SHP77 (cell line): ENCODE results near the gene FAP.

Experiments used
- DNase-seq, 2 experiments: peaks; one replicate each; lab custom pipeline; 2025; lab: John Stamatoyannopoulos, UW

Gene FAP

DNA sequence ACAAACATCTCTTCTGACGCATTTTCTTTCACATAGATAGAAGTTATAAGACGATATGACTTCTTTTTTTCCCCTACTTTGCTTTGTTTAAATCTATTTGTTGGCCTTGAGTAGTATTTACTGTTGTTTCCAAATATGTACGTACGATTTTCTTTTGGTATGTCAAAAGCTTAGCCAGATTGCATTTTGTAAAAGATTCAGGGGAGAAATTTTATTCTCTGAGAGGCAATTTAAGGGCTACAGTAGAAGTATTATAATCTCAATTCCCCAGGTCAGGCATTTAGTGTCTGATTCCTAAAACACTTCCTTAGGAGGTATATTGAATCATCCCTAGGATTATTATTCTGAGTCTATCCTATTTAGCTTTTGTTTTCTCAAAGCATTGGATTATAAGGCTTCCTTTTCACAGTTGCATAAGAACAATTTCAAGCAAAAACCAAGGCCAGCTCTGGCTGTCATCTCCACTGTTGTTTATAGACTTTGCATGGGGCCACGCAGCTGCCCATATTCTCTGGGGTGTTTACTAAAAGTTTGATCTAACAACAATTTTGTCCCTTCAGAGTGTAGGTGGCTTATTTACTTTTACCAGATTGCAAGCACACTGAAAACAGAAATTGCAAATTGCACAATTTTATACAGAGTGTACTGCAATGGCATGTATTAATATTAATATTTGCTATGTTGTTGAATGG lies 57.6 kb downstream of the FAP start:
- no peak for DNase-seq

DNA sequence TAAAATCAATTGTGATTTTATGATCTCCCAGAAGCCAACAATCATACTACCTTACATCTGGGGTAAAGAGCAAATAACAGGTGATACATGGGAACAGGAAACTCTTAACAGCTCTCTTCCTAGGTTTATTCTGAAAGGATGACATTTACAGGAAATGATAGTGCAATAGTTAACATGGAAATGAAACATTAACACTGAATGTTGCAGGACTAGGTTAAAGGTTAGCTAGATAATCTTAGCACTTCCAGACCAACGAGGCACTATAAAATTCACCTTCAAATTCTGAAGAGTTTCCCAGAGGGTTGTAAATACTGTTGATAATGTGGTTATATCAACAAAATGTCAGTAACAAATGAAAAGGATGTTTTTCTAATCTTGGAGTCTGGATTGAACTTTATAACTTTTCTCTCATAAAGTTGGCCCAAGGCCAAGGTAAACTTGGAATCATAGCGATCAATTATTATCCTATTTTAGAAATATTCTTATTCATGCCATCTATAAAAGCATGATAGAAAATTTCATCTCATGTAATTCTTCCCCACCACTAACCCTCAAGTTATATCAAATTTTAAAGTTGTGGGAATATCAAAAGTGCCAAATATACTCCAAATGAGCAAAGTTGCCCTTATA lies 58.3 kb downstream of the FAP start:
- peak in 1 of 2 experiments; percentile 38 for DNase-seq

DNA sequence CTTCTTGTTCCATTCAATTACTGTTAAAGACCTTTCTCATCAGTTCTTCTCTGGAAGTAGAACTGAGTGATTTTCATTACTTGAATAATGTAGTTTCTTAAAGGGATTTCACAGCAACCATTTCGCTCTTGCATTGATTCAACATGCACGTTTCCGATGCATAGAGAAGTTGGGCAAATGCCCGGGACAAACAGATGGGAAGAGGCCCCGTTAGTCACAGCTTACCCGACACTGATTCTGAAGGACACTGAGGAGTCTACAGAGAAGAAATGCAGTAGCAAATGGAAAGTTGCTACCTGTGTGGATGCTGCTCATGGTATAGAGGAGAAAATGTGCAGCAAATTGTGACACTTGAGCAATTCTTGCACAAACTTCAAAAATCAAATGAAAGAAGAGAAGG lies 58.9 kb downstream of the FAP start:
- DNase-seq, result peak; percentile 47 to 66

DNA sequence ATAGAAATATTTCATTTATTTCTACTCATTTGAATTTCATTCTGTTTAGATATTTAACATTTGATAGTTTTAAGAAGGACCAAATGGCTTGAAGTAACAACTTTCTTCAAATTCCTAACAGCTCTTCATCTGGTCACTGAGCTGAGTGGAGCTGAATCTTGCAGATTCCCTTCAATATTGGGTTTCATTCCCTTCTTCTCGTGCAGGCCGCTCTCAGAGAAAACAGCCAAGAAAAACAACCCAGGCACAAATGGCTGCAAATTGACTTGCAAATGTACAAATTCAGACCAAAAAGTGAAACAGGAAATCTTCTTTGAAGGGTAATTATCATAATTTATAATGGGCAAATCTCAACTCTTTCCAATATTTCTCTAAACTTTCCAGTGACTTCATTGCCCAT lies 60.9 kb downstream of the FAP start:
- DNase-seq, result no peak

DNA sequence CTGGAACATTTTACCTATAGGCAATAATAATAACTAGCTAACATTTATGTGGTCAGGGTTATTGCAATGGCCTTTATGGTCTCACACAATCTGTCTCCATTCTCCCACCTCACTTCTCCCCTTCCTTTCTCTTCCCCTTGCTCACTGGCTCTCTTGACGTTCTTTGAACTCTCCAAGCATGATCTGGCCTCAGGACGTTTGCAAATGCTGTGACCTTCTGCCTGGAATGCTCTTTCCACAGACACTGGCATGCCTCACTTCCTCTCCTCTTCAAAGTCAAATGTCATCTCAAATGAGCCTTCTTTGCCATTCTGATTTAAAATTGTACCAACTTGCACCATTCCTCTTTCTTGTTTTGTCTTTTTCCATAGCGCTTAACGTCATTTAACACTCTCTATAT lies 65.9 kb downstream of the FAP start:
- DNase-seq, result no peak

DNA sequence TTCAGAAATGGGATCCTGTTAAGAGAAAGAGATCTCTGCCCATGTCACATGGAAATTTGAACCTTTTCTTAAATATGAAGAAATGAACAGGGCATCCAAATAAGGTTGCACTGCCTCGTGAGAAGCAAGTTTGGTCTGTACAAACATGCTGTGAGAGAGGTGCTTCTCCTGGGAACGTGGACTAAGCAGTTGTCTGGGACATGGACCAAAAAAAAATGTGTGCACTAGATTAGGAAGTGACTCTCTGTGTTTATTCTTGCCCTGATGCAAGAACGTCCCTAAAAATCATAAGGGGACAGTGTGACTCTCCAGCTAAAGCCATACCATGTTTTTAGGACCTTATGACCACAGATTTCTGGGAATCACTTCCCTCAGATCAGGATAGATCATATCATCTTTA lies 67.5 kb downstream of the FAP start:
- DNase-seq, result no peak

DNA sequence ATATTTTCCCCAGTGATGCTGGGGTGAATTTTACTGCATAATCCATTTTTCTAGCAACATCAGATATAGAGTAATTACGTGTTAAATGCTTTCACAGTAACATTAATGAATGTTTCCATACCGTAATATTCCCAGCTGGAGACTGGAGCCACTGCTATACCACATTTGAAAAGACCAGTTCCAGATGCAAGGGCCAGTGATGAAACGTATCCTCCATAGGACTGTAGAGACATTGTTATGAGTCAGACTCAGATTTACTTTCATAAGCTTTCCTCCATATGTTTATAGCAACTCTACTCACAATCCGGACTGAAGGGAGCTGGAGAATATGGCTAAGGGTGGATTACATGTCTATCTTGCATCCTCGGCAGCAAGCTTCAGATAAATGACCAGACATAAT lies 68.5 kb downstream of the FAP start:
- no peak for DNase-seq

DNA sequence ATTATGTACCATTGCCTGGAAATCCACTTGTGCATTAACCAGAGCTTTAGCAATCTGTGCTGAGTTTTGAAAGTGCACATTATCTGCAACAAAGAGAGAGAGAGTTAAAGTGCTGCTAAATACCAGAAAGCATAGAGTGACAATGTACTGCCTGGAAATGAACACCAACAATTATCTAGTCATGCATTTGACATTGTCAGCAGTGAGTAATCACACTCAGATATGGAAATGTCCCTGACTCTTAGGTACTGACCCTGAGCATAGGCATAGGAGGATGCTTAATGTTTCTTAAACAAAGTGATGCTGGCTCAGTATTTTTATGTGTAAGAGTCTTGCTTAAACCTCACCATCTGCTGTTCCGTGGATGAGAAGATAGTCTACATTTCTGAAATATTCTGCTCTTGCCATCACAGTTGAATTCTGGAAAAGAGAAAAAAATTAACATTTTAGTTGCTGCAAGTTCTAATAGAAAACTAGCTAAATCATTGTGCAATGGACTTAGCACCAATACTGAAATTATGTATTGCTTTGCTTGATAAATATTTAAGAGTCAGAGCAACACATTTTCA lies 70.4 kb downstream of the FAP start:
- DNase-seq, result no peak

DNA sequence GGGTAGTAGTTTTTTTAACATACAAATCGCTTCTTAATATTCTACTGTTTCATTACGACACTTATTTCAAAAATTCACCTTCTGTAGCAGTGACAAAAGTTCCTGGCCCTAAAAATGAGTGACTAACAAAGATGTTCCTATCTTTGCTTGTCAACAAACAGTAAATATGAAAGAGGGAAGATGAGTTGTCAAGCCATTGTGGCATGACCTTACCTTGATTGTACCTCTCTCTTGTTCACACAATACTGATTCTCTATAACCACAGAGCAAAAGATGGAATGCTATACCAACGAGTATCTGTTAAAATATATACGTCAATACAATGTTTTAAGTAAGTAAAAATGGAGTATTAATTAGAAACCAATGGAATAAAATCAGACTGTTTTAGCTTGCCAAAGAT lies 76.5 kb downstream of the FAP start:
- no peak for DNase-seq

DNA sequence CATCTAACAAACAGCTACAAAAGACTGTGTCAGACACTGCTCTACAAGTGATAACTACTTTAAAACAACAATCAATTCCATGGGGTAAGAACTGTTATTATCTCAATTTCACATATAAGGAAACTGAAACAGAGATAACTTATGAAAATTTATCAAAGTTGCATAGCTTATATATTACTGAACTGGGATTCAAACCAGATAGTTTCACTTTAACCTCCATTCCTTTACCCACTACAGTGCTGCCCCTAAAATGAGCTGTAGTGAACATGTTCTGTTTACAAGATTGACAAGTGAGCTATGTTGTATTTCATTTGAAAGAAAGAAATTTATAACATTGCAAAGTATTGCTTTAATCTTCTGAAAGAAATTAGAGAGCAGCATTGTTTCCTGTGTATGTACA lies 77.1 kb downstream of the FAP start:
- no peak for DNase-seq

DNA sequence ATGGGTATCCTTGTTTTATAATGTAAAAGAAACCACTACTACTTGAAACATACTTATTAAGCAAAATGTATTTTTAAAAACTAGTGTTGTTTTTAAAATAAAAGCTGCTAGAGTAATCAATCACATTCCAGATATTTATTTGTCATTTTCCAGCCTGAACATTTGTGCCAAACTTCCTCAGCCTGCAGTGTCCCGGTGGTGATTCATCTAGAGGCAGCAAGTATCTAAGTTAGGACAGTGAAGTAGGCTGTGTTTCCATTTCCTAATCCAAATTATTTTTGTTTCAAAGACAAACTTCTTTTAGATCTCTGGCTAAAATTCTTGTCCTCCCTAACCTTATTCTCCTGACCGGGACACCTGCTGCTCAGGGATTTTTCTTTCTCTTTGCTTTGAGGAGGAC lies 78.4 kb downstream of the FAP start:
- DNase-seq, result no peak

DNA sequence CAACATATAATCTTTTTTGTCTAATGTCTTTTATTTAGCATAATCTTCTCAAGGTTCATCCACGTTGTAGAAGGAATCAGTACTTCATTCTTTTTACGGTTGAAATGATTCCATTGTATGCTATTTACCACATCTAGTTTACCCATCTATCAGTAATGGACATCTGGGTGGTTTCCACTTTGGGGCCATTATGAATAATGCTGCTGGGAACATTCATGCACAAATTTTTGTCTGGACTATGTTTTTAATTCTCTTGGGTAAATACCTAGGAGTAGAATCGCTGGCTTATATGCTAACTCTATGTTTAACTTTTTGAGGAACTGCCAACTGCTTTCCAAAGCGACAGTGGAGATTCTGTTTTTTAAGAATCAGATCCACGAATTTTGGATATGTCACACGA lies 83.8 kb downstream of the FAP start:
- DNase-seq, result no peak

DNA sequence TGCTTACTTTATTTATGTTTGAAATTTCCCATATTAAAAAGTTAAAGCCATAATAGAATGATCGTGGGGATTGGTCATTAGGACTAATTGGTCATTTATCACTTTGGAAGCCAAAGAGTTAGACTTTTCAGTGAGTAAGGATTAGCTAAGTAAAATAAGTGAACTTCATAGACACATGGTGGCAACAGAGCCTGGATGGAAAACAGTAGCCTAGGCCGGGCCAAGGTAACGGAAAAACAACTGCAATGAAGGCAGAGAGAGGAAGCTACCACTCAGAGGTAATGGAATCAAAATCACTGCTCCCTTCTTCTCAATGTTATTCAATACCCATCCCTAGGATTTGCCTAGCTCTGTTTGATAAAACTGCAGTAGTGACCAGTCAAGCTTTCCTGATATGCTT lies 87.1 kb downstream of the FAP start:
- DNase-seq, result no peak

DNA sequence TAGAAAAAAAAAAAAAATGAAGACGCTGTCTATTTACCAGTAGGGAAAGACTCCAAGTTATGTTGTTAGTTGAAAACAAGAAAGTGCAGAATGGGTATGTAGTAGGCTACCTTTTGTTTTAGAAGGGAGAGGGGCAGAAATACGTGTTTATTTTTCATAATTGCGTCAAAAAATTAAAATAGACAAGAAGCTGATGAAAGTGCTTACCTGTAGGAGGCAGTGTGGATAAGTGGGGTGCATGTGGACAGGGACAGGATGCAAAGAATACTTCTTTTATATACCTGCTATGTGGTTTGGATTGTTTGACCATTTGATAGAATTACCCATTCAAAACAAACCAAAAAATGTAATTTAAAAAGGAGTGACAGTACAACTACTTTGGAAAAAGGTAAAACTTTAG lies 88.2 kb downstream of the FAP start:
- no peak for DNase-seq

DNA sequence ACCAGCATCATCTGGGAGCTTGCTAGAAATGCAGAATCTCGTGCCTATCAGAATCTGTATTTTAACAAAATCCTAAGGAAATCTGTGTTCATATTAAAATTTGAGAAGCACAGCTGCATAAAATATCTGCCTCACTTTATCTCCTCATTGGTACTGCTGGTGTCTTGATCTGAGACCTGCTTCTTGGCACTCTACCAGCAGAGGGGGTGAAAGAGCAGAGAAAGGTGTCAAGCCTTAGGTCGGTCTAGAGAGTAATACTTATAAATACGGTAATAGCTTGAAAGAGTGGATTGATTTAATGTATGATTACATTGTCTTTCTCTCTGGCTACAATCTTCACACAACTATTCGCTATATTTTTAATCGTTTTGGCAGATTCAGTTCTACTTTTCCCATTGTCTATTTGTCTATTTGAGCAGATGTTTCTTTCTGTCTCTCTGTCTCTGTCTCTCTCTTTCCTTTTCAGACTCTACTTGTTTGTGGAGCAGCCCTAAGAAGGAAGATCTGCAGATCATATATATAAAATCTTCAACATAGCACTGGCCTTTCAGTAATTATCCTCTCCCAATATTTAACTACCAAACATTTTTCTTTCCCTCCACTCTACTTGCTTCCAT lies 89.5 kb downstream of the FAP start:
- DNase-seq, result peak; percentile 47 to 64

DNA sequence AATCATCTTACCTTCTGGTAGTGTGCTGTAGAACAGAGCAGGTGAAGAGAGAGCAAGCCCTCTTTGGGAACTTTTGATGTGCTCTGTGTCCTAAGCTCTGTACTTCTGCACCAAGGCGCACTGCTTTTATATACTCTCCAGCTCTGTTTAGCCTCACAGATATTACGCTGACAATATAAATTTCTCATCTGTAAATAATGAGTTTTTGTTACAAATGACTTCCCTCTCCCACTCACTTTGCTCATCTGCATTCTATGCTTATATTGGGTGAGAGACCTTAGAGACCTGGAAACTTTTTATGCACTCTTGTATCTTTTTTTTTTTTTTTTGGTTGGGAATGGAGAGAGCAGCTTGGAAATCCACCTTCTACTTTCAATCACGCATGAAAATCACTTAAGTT lies 91.1 kb downstream of the FAP start, which contains the start of gene GCG:
TSS of gene GCG (minus strand) at position 101 of the 400 bp plus-strand sequence. CDS start 3,069 bp downstream, outside the sequence.
- DNase-seq, result no peak

DNA sequence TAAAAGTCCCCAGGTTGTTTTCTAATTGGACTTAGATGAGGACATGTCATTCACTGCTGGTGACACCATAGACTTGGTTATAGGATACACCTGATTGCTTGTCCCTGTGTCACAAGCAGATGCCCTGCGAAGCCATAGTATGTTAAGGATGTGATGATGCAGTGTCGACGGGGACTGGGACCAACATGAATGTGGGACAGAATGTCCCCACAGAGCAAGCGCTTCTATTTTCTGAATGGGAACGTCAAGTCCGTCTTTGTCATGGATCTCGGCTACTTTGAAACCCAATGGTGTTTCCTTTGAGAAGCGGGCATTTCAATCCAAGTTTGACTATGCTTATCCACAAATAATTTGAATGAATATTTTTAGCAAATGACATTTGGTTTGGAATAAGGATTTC lies 93.3 kb downstream of the FAP start:
- DNase-seq, result no peak

DNA sequence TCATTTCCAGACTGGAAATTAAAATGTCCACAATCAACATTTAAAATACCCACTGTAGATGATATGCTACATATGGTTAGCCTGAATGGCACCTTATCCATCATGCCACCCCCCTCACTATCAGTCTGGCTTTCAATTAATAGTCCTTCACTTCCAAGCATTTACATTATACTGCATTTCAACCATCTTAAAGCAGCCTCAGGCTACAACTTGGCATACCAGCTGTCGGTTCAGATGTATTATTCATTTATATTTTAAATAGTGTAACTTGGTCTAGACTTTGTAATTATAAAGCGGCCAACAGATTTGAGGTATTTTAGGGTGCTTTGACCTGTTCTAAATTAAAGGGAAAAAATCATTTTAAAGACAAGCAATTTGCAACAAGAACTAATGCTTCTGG lies 93.8 kb downstream of the FAP start:
- no peak for DNase-seq

DNA sequence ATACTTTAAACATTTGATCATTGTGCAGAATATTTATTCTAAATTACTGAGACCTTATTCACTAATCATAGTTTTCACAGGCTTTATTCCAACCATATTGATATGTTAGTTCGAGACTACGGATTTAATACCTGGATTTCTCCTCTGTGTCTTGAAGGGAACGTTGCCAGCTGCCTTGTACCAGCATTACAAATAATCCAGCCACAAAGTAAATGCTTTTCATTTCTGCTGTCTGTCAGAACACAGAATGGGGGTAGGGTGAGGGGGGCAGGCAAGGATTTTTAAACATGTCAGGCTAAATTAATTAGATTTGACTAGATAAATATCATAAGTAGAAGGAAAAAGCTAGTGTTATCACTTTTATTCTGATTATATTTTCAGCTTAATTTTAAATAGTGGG lies 94.3 kb downstream of the FAP start:
- DNase-seq, result no peak

DNA sequence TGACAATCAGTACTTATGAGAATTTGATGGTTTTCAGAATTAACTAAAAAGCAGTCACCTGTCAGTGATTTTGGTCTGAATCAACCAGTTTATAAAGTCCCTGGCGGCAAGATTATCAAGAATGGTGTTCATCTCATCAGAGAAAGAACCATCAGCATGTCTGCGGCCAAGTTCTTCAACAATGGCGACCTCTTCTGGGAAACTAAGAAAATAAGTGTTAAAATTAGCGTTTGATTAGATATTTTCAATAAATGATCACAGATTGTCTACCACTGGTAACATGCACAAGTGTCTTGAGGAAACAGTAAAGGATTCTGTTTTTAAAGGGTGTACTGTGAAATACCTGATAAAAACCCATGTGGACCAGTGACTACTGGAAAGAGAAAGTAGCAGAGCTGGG lies 99.3 kb downstream of the FAP start:
- no peak for DNase-seq

DNA sequence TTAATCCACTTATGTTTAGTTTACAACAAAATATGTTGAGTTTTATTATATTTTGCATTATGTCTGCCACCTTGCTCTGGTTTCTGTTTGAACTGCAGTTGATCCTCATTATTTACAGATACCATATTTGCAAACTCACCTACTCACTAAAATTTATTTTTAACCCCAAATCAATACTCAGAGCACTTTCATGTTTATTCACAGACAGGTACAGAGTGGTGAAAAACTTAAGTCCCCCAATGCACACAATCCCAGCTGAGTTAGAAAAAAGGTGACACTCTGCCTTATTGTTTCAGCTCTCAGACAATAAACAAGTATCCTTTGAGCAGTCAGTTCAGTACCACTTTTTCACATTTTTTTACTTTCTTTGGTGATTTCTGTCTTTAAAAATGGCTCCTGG lies 104.9 kb downstream of the FAP start:
- DNase-seq, result no peak

DNA sequence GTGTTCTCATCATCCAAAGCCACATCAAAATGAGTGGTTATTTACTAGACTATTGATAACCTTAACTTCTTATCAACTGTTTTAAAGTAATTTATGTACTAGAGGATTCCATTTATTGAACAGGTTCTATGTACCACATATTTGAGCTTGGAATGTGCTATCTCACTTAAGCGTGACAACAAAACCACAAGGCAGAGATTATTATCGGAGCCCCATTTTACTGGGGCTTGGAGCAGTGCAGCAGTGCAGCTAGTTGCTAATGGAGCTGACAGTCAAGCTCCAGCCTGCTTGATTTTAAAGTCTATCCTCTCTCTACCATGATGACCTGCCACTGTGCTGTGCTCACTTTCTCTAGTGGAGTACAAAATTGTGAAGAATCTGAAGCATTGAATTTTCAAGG lies 115.8 kb downstream of the FAP start:
- DNase-seq, result no peak

DNA sequence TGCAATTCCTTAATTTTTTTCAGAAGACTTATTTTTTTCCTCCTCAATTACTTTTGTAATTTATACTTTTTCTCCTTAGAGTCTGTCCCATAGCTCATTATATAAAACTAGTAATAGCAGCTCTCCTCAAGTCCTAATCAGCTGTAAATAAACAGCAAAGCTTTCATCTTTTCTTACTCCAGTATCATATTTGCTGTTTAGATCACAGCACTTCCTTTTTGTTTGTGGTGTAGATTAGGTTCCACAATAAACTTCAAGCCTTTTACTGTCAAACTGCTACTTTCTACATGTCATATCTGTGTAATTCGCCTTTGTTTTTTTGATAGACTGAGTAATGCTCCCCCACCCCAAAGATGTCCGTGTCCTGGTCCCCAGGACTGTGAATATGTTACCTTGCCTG lies 116.7 kb downstream of the FAP start:
- no peak for DNase-seq
